GM12891 (cell line): ENCODE results near the gene SNTB2.

Experiments used
- DNase-seq: peaks from one replicate; pipeline ENCODE4 v3.0.0; 2011; ENCODE audit warnings: low spot score; ENCODE audit not compliant: insufficient read length
- FAIRE-seq: peaks from 2 replicates; lab custom pipeline; 2011; peaks lifted over from hg19 to GRCh38; lab: Jason Lieb, UNC
- PAX5 ChIP-seq: IDR thresholded peaks from 2 replicates; pipeline ENCODE4 v1.6.1; 2011; ENCODE audit warnings: low read length, moderate library complexity, mild to moderate bottlenecking; ENCODE audit not compliant: insufficient read depth, severe bottlenecking
- POLR2A ChIP-seq: IDR thresholded peaks from 2 replicates; pipeline ENCODE4 v1.6.1; 2011; ENCODE audit warnings: low read depth, low read length, control low read depth
- POLR2AphosphoS5 ChIP-seq: IDR thresholded peaks from 2 replicates; pipeline ENCODE4 v1.6.1; 2011; ENCODE audit warnings: low read depth, low read length, control low read depth
- POU2F2 ChIP-seq: IDR thresholded peaks from 2 replicates; pipeline ENCODE4 v1.6.1; 2011; ENCODE audit warnings: low read depth, mild to moderate bottlenecking, control low read depth, low read length, moderate library complexity
- SPI1 ChIP-seq: IDR thresholded peaks from 2 replicates; pipeline ENCODE4 v1.6.1; 2011; ENCODE audit warnings: low read depth, low read length, control low read depth
- TAF1 ChIP-seq: IDR thresholded peaks from 2 replicates; pipeline ENCODE4 v1.6.1; 2011; ENCODE audit warnings: low read depth, low read length, control low read depth

SNTB2 gene

DNA sequence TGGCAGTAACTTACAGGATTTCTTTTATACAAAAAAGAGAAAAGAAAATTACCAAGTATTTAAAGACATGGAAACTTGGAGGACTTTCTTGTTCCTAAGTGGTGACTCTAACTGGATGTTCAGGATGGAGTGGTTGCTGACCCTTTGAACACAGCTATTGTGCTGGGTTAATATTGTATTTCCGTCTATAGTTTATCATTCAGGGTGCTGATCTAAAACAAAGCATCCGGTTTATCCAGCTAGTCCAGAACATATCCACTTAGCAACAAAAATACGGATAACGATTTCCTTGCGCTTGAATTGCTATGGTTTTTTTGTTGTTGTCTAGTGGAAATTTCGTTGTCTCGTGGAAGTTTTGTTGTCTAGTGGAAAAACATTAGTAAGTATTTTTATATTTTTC lies 38.2 kb downstream of the SNTB2 start:
- TF ChIP-seq PAX5, result no peak
- no peak for TF ChIP-seq POLR2A
- TF ChIP-seq SPI1, result no peak
- no peak for TF ChIP-seq TAF1
- TF ChIP-seq POU2F2, result no peak
- TF ChIP-seq POLR2AphosphoS5, result no peak
- DNase-seq (no peak), FAIRE-seq (no peak)

DNA sequence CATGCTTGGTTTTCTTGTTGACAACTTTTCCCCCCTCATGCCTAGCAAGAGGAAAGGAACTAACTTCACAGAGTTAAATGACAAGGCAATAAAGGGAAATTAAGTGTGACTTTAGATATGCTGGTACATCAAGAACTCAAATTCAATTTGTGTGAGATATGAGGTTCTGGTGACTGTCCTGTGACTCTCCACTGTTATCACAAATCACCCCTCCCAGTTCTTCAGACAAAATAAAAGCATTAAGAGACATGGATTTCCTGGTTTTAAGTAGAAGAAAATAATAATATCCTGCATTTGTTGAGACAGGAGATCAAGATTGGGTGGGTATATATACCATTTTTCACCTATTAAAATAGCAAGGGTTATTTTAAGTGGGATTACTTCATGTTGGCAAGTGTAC lies 46.2 kb downstream of the SNTB2 start:
- FAIRE-seq, result no peak

DNA sequence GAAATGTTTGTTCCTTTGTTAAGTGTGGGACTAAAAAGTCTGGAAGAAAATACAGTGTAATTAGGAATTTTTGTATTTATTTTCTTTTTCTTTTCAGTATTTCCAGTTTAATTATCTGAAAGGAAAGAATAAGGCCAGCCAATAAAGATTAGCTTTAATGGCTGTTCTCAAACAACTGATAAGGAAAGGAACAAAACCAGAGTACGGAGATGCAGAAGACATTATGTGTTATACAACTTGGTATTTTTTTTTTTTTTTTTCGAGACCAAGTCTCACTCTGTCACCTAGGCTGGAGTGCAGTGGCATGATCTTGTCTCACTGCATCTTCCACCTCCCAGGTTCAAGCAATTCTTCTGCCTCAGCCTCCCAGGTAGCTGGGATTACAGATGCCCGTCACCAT lies 47.5 kb downstream of the SNTB2 start:
- no peak for DNase-seq
- TF ChIP-seq TAF1 (no peak), POLR2A (no peak), SPI1 (no peak), PAX5 (no peak), POU2F2 (no peak), POLR2AphosphoS5 (no peak)
- FAIRE-seq, result no peak

More for the DNA sequence above, 46.2 kb downstream of the SNTB2 start:
- no peak for DNase-seq
- TF ChIP-seq TAF1, result no peak
- TF ChIP-seq POU2F2, result no peak
- TF ChIP-seq SPI1, result no peak
- no peak for TF ChIP-seq PAX5
- TF ChIP-seq POLR2A, result no peak
- TF ChIP-seq POLR2AphosphoS5, result no peak

DNA sequence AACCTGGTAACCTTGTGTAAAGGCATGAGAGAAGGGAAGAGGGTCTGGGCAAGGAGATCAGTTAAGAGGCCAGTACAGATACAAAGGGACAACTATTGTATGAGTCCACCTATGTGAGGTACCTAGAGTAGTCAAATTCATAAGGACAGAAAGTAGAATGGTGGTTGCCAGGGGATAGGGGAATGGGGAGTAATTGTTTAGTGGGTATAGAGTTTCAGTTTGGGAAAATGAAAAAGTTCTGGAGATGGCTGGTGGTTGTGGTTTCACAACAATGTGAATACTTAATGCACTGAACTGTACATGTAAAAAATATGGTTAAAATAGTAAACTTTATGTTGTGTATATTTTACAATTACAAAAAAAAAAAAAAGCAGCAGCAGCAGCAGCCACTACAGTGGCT lies 49.4 kb downstream of the SNTB2 start:
- FAIRE-seq (no peak), DNase-seq (no peak)
- TF ChIP-seq TAF1 (no peak), PAX5 (no peak), POU2F2 (no peak), POLR2A (no peak), SPI1 (no peak), POLR2AphosphoS5 (no peak)

DNA sequence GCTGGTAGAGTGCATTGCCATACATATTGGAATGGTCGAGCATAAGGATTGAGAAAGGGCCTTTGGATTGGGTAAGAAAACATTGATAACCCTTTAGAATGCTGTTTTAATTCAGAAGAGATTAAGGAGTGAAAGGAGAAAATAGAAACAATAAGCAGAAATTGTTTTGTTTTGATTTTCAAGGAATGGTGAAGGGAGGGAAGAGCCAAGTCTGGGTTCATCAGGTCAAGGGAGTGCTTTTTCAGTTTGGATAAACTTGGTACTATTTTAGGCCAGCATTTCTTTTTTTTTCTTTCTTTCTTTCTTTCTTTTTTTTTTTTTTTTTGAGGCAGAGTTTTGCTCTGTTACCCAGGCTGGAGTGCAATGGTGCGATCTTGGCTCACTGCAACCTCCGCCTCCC lies 50.3 kb downstream of the SNTB2 start:
- DNase-seq (no peak), FAIRE-seq (no peak)
- no peak for TF ChIP-seq POLR2A
- TF ChIP-seq SPI1, result no peak
- no peak for TF ChIP-seq POLR2AphosphoS5
- TF ChIP-seq POU2F2, result no peak
- TF ChIP-seq TAF1, result no peak
- no peak for TF ChIP-seq PAX5

DNA sequence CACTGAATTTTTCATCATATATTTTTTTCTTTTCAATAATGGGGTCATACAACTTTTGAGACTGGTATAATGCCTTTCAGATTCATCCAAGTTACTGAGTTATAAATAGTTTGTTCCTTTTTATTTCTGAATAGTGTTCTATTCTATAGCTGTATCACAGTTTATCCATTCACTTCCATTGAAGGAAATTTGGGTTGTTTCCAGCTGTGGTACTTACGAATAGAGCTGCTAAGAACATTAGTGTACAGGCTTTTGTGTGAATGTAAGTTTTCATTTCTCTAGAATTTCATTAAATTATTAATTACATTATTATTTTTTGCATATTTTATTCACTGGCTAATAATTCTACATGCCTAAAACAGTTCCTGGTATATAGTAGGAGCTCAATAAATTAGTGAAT lies 52.9 kb downstream of the SNTB2 start:
- FAIRE-seq, result no peak
- TF ChIP-seq TAF1, result no peak
- DNase-seq, result no peak

DNA sequence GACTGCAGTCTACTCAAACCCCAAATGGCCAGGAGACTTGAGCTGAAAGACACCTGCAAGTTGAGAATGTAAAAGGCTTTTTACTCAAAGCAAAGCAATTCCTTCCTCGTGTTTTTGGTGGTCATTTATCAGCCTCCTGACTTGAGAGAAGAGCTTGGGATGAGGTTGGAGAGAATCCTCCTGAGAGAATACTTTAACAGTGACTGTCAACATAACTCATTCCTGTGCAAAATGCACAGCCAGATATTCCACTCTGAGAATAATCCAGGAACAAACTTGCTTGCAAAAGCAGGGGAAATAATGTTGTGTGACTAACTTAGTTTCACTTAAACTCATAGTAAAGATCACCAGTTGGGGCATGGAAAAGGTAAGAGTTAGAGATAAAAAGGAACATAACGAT lies 53.4 kb downstream of the SNTB2 start:
- no peak for FAIRE-seq
- no peak for DNase-seq
- TF ChIP-seq POLR2A (no peak), TAF1 (no peak), PAX5 (no peak), POU2F2 (no peak), POLR2AphosphoS5 (no peak), SPI1 (no peak)

DNA sequence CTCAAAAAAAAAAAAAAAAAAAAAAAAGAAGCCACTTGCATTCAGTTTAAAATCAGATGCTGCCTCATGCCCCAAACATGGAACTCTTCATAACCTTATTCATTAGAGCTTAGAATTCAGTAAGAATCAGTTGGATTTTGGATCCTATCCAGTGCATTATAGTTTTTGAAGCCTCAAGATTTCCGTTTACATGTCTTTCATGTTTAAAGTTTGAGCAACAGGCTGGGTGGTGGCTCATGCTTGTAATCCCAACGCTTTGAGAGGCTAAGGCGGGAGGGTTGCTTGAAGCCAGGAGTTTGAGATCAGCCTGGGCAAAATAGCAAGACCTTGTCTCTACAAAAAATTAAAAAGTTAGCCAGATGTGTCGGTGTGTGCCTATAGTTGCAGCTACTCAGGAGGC lies 55.0 kb downstream of the SNTB2 start:
- FAIRE-seq (no peak), DNase-seq (no peak)

DNA sequence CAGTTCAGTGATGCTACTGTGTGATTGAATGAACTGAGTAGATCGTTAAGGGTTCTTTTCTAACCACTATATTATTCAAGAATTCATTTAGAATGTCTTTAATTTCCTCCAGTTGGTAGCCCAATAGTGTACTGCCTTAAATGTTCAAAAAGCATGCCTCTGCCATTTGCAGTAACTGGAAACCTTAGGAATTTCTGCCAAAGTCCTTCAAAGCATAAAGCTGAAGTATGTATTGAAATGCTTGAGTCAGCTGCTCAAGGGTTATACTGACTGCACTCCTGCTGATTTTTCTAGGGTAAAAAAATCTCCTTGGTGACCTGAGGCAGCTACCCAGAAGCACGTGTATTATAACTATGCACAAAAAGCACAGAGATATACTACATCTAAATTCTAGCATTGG lies 56.5 kb downstream of the SNTB2 start:
- TF ChIP-seq TAF1 (no peak), POLR2A (no peak), PAX5 (no peak), POU2F2 (no peak), SPI1 (no peak), POLR2AphosphoS5 (no peak)
- FAIRE-seq, result no peak
- DNase-seq, result no peak

More for the DNA sequence above, 55.0 kb downstream of the SNTB2 start:
- no peak for TF ChIP-seq SPI1
- no peak for TF ChIP-seq TAF1
- no peak for TF ChIP-seq PAX5
- TF ChIP-seq POLR2A, result no peak
- no peak for TF ChIP-seq POLR2AphosphoS5
- TF ChIP-seq POU2F2, result no peak

DNA sequence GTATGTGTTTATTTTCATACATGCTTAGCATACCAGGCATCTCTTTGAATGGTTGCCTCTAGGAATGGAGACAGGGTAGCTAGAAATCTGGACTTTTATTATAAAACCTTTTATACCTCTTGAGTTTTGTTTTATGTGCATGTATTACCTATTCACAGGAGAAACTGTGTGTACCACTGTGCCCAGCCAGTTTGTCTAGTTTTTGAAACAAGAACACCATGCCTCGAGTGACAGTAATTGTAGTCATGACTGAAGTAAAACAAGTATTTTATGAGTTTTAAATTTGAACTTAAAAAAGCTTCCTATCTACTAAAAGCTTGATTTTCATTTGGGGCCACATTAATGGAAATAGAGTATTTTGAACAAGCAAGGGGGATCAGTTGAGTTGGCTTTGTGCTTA lies 57.4 kb downstream of the SNTB2 start:
- FAIRE-seq (no peak), DNase-seq (no peak)
- no peak for TF ChIP-seq SPI1
- TF ChIP-seq POU2F2, result no peak
- TF ChIP-seq POLR2A, result no peak
- TF ChIP-seq POLR2AphosphoS5, result no peak
- no peak for TF ChIP-seq TAF1
- no peak for TF ChIP-seq PAX5
